H1 (cell line): Measurements from ENCODE around the gene NDUFB4.

ENCODE experiments used
- EGR1 ChIP-seq: IDR thresholded peaks from 2 replicates; pipeline ENCODE4 v1.6.1; 2011; ENCODE audit warnings: low read depth, low read length, borderline replicate concordance
- POLR2A ChIP-seq, 2 experiments: IDR thresholded peaks; 1 replicate in 1 of 2; 2 replicates in 1 of 2; pipeline ENCODE4 v1.6.1; 2011; ENCODE audit warnings: low read depth in 2 of 2, low read length in 2 of 2, mild to moderate bottlenecking in 2 of 2; ENCODE audit errors: control extremely low read depth in 1 of 2
- TF ChIP-seq, protein P1 (sequence below): IDR thresholded peaks from 2 replicates; pipeline ENCODE4 v1.6.1; 2012; ENCODE audit warnings: low read length, inconsistent platforms

DNA sequence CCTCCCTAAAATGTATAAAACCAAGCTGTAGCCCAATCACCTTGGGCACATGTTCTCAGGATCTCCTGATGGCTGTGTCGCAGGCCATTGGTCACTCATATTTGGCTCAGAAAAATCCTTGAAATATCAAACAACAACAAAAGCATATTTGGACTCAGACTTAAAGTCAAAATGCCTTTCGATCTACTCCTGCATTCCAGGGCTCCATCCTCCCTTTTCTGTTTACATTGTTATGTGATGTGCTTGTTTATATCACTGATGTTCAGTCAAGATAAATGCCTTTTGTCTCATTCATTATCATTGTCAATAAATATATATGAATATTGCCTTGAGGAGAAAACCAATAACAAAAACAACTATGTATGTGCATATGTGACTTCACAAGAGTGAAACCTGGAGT, 54.2 kb downstream of the NDUFB4 start:
- TF ChIP-seq EGR1 (no peak), POLR2A (IDR thresholded peaks at IDR 0.05; ENCODE audit: control extremely low read depth in 1 of 2, low read depth in 2 of 2, low read length in 2 of 2) (no peak)
- TF ChIP-seq, protein P1, sequence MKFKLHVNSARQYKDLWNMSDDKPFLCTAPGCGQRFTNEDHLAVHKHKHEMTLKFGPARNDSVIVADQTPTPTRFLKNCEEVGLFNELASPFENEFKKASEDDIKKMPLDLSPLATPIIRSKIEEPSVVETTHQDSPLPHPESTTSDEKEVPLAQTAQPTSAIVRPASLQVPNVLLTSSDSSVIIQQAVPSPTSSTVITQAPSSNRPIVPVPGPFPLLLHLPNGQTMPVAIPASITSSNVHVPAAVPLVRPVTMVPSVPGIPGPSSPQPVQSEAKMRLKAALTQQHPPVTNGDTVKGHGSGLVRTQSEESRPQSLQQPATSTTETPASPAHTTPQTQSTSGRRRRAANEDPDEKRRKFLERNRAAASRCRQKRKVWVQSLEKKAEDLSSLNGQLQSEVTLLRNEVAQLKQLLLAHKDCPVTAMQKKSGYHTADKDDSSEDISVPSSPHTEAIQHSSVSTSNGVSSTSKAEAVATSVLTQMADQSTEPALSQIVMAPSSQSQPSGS, result no peak
